K562 (cell line): ENCODE data around the gene RHOXF2B.

ENCODE experiments used
- CTCF ChIP-seq, 3 experiments: IDR thresholded peaks in 2 of 3; conservative IDR thresholded peaks in 1 of 3; 2 replicates each; pipeline ENCODE4 v1.5.1; 2011 to 2012; ENCODE audit warnings: low read length in 3 of 3, mild to moderate bottlenecking in 3 of 3, control low read depth in 2 of 3, improper control_type of control experiment in 1 of 3, inconsistent platforms in 1 of 3, low read depth in 1 of 3, mixed read lengths in 1 of 3, moderate library complexity in 1 of 3; ENCODE audit not compliant: insufficient read depth in 2 of 3
- EZH2 ChIP-seq: IDR thresholded peaks from 2 replicates; pipeline ENCODE4 v1.6.1; 2012; ENCODE audit warnings: low read depth, mild to moderate bottlenecking, inconsistent platforms, low read length, borderline replicate concordance
- GTF3C2 ChIP-seq: IDR thresholded peaks from 3 replicates; pipeline ENCODE4 v1.6.1; 2011; ENCODE audit warnings: borderline replicate concordance, mild to moderate bottlenecking, moderate library complexity; ENCODE audit not compliant: insufficient read length; ENCODE audit errors: extremely low read depth
- HINFP ChIP-seq: fragments of 450-650 bp; conservative IDR thresholded peaks from 2 replicates; pipeline ENCODE4 v1.6.1; 2016; ENCODE audit warnings: missing genetic modification characterization, low read depth, mild to moderate bottlenecking, control low read depth, missing compliant biosample characterization
- JUND ChIP-seq, 2 experiments: IDR thresholded peaks; 2 replicates in 1 of 2; 3 replicates in 1 of 2; pipeline ENCODE4 v1.6.1; 2011; ENCODE audit warnings: borderline replicate concordance in 2 of 2, low read depth in 2 of 2, low read length in 2 of 2, improper control_type of control experiment in 1 of 2, missing biosample characterization in 1 of 2, missing genetic modification characterization in 1 of 2, missing genetic modification reagents in 1 of 2
- NFE2L1 ChIP-seq: fragments of 450-650 bp; IDR thresholded peaks from 2 replicates; pipeline ENCODE4 v1.6.1; 2016; ENCODE audit warnings: missing genetic modification characterization, low read depth, mild to moderate bottlenecking, missing compliant biosample characterization, moderate library complexity, borderline replicate concordance
- NONO ChIP-seq, 2 experiments: fragments of 200-400 bp in 1 of 2; fragments of 450-650 bp in 1 of 2; formaldehyde crosslinking in 1 of 2; IDR thresholded peaks; 2 replicates each; pipeline ENCODE4 v1.6.1; 2017; ENCODE audit warnings: low read depth in 2 of 2, mild to moderate bottlenecking in 2 of 2, moderate library complexity in 2 of 2, low read length in 1 of 2
- PHF8 ChIP-seq: fragments of 200-600 bp; sonication (generic); IDR thresholded peaks from 2 replicates; pipeline ENCODE4 v1.6.1; 2012; ENCODE audit warnings: mixed run types, mild to moderate bottlenecking, inconsistent platforms, low read length, moderate library complexity, borderline replicate concordance
- TAF1 ChIP-seq: IDR thresholded peaks from 2 replicates; pipeline ENCODE4 v1.6.1; 2011; ENCODE audit warnings: mild to moderate bottlenecking, low read length, moderate library complexity; ENCODE audit not compliant: insufficient read depth, control insufficient read depth, severe bottlenecking; ENCODE audit errors: extremely low read depth
- TAF9B ChIP-seq: fragments of 450-650 bp; IDR thresholded peaks from 2 replicates; pipeline ENCODE4 v1.6.1; 2018; ENCODE audit warnings: mild to moderate bottlenecking; ENCODE audit not compliant: partially characterized antibody
- ZNF175 ChIP-seq: fragments of 200-800 bp; sonication (Bioruptor generic); IDR thresholded peaks from 2 replicates; pipeline ENCODE4 v1.6.1; 2016; ENCODE audit warnings: low read depth, mild to moderate bottlenecking, missing genetic modification characterization, missing compliant biosample characterization
- ZNF354B ChIP-seq: fragments of 250-450 bp; sonication (Bioruptor Pico); IDR thresholded peaks from 2 replicates; pipeline ENCODE4 v1.4.0; 2020

GRCh38 chrX:120036704-120037103 lies 40.8 kb downstream of the RHOXF2B start:
- no peak for TF ChIP-seq CTCF (IDR thresholded peaks at IDR 0.05 in 2 of 3, conservative IDR thresholded peaks at IDR 0.05 in 1 of 3; ENCODE audit: insufficient read depth in 2 of 3, low read depth in 1 of 3, low read length in 3 of 3)
- no peak for TF ChIP-seq PHF8
- TF ChIP-seq TAF1 = no peak
- TF ChIP-seq NFE2L1 (tag) = no peak
- TF ChIP-seq JUND (IDR thresholded peaks at IDR 0.05; ENCODE audit: borderline replicate concordance, low read depth, low read length) = no peak
- no peak for TF ChIP-seq JUND (tag; IDR thresholded peaks at IDR 0.05; ENCODE audit: borderline replicate concordance, low read depth, low read length)
- no peak for TF ChIP-seq ZNF354B (CRISPR knock-in tag)
- no peak for TF ChIP-seq NONO (IDR thresholded peaks at IDR 0.05; ENCODE audit: low read depth in 2 of 2, low read length in 1 of 2)
- no peak for TF ChIP-seq TAF9B
- no peak for TF ChIP-seq ZNF175
- TF ChIP-seq HINFP (tag) = no peak
- TF ChIP-seq GTF3C2 = no peak
- no peak for TF ChIP-seq EZH2
